ENCODE measurements around the gene SIX4.
"Not testable (repeated sequence)": the region's sequence is repeated elsewhere in the genome, so short reads cannot be mapped to it uniquely, and the experiment has no call there.

The SIX4 gene

DNA sequence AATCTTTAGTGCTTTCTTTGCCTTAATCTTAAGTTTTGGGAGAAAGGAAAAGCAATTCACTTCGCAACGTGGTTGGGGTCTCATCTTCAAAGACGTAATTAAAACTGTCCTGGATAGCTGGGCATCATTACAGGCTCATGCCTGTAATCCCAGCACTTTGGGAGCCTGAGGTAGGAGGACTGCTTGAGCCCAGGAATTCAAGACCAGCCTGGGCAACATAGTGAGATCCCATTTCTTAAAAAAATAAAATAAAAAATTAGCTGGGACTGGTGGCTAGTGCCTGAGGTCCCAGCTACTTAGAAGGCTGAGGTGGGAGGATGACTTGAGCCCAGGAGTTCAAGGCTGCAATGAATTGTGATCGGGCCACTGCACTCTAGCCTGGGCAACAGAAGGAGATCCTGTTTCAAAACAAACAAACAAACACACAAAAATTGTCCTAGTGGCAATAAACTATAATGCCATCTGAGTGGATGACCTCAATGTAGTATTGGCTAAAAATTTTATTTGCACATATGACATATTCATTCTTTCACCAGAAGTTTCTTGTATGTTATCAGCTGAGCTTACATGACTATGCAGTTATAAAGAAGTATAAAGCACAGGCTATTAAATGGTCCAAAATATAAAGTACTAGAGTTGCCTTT lies 8.8 kb upstream of the SIX4 start:
- no peak overlapping the region for H3K4me3 ChIP-seq
- DNase-seq (ENCODE audit: low read depth, low spot score), result no peak
- H3K9ac ChIP-seq (ENCODE audit: insufficient read length), result no peak overlapping the region
- H3K36me3 ChIP-seq (ENCODE audit: insufficient read depth, low read length), result no peaks in the 10 kb centered on the region
- no peaks in the 10 kb centered on the region for H3K9me3 ChIP-seq (ENCODE audit: low read depth, low read length)
- TF ChIP-seq POLR2AphosphoS5 (IDR thresholded peaks at IDR 0.05; ENCODE audit: borderline replicate concordance, low read depth, low read length) (no peak), FOXP2 (optimal IDR thresholded peaks at IDR 0.05; ENCODE audit: control extremely low read depth, extremely low read length, insufficient read depth) (no peak), EZH2 (IDR thresholded peaks at IDR 0.05) (no peak)
- H3K27ac ChIP-seq, result no peak overlapping the region

DNA sequence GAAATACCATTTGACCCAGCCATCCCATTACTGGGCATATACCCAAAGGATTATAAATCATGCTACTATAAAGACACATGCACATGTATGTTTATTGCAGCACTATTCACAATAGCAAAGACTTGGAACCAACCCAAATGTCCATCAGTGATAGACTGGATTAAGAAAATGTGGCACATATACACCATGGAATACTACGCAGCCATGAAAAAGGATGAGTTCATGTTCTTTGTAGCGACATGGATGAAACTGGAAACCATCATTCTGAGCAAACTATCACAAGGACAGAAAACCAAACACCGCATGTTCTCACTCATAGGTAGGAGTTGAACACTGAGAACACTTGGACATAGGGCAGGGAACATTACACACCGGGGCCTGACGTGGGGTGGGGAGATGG lies 7.1 kb upstream of the SIX4 start:
- not testable (repeated sequence) for H3K27ac ChIP-seq; H3K4me3 ChIP-seq; H3K36me3 ChIP-seq (ENCODE audit: insufficient read depth, low read length); DNase-seq (ENCODE audit: low read depth, low spot score); H3K9me3 ChIP-seq (ENCODE audit: low read depth, low read length); H3K9ac ChIP-seq (ENCODE audit: insufficient read length)

DNA sequence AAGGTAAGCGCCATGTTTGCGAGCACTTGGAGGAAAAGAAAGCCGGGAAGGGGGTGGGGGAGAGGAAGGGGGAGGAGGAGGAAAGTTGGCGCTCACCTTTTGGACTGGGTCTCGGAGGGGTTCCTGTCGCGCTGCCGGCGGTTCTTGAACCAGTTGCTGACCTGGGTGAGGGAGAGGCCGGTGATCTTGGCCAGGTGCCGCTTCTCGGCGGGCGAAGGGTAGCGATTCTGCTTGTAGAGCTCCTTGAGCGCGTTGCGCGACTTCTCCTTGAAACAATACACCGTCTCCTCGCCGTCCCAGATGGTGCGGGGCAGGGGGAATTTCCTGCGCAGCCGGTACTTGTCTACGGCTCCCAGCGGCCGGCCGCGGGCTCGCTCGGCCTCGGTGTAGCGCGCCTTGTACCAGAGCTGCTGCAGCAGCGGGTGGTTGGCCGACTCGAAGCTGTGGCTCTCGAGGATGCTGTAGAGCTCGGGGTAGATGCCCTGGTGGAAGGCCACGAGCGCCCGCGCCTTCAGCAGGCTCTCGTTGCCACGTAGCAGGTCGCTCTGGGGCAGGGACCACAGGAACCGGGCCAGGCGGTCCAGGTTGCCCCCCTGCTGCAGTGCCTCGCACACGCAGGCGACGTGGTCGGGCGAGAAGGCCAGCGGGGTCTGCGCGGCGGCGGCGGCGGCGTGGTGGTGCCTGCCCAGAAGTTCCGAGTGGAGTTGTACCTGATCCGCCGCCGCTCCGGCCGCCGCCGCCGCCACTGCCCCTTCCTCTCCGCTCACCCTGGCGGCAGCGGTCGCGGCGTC lies 840 bp downstream of the SIX4 start:
- no peaks in the 10 kb centered on the region for H3K9me3 ChIP-seq (ENCODE audit: low read depth, low read length)
- peaks cover 8% of the 10 kb centered on the region; the same call in 1 of the 2 replicates for H3K36me3 ChIP-seq (ENCODE audit: insufficient read depth, low read length)
- H3K4me3 ChIP-seq, result peak overlapping the region; percentile 87
- no peak overlapping the region for H3K27ac ChIP-seq
- no peak for DNase-seq (ENCODE audit: low read depth, low spot score)
- peak overlapping the region; percentile 80 for H3K9ac ChIP-seq (ENCODE audit: insufficient read length)
- TF ChIP-seq EZH2 (IDR thresholded peaks at IDR 0.05) (no peak), POLR2AphosphoS5 (IDR thresholded peaks at IDR 0.05; ENCODE audit: borderline replicate concordance, low read depth, low read length) (no peak), FOXP2 (optimal IDR thresholded peaks at IDR 0.05; ENCODE audit: control extremely low read depth, extremely low read length, insufficient read depth) (no peak)

DNA sequence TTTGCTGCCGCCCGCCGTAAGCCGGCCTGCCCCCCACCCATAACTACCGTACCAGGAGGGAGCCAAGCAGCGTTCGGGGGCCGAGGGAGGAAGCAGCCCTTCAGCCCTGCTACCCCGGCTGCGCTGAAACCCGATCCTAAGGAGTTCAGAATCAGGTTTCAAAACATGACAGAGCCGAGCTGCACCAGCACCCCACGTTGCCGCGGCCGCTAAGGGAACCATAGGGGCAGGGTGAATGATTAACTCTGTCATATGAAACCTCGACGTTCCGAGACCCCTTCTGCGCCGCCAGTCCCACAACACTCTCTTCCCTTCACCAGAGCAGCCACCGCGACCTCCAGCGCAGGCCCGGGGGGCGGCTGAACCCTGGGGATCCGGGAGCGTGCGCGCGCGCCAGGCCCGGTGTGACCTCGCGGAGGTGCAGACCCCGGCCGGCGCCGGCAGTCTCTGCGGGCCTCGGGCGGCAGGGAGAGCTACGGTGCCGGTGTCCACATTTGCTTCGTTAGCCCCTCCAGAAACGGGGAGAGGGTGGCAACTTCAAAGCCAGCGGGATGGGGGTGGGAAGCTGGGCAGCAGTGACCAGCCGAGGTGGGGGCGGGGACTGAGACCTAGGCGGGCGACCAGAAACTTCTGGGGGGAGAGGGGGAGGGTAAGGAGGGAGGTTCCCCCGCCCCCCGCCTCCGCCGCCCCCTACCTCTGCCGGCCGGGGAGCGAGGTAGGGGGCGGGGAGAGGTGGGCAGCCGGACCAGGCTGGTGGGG lies 1.6 kb downstream of the SIX4 start:
- H3K9ac ChIP-seq (ENCODE audit: insufficient read length), result peak overlapping the region; percentile 80
- H3K27ac ChIP-seq, result no peak overlapping the region

DNA sequence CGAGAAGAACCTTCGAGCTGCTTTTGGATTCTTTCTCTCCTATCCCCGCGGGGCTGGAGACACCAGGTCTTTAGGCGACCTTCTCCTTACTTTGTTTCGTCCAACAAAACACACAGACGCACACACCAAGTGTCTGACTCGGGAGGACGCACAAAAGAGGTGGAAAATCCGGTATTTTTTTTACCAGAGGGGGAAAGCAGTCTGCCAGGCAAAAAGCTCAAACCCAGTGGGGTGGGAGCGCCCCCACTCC lies 2.1 kb downstream of the SIX4 start:
- no peak for DNase-seq (ENCODE audit: low read depth, low spot score)

More for the DNA sequence above, 1.6 kb downstream of the SIX4 start:
- no peak for TF ChIP-seq FOXP2 (optimal IDR thresholded peaks at IDR 0.05; ENCODE audit: control extremely low read depth, extremely low read length, insufficient read depth)
- peak overlapping the region; percentile 87 for H3K4me3 ChIP-seq
- H3K36me3 ChIP-seq (ENCODE audit: insufficient read depth, low read length), result peaks cover 8% of the 10 kb centered on the region; the same call in 1 of the 2 replicates
- no peak for DNase-seq (ENCODE audit: low read depth, low spot score)
- H3K9me3 ChIP-seq (ENCODE audit: low read depth, low read length), result no peaks in the 10 kb centered on the region

DNA sequence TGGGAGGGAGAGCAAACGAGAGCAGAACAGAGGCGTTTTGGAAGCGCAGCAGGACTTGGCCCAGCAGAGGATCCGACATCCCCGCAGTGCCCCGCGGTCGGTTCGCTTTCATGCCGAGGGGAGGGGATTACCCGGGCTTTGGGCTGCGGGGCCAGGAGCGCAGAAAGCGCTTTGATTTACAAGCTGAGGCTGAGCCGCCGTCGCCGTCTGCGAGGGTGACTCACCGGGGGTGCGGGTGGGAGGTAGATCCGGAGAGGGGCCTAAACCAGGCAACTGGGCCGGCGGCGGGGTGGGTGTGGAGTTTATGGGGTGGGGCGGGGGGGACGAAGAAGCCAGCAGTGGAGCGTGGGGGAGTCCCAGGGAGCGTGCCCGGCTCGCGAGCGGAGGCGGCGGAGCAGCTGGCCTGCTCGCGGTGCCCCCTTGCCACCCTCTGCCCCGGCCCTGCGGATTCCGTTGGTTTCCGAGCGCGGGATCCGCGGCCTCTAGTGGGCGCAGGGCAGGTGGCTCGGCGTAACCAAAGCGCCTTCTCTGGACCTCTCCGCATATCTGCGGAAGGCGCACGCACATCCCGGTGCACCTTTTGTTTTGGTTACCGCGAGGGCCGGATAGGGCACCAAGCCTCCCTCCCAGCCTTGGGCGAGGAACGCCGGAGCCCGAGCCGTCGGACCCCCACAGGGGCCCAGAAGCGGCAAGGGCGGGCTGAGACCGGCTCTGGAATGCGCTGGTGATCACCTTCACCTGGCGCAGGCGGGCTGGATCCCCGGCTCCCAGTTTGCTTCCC lies 2.6 kb downstream of the SIX4 start:
- Histone ChIP-seq H3K9me3 (ENCODE audit: low read depth, low read length) (no peaks in the 10 kb centered on the region), H3K9ac (ENCODE audit: insufficient read length) (peak overlapping the region; percentile 80), H3K36me3 (ENCODE audit: insufficient read depth, low read length) (peaks cover 8% of the 10 kb centered on the region; the same call in 1 of the 2 replicates), H3K27ac (no peak overlapping the region), H3K4me3 (peak overlapping the region; percentile 87)
- DNase-seq (ENCODE audit: low read depth, low spot score), result no peak
- TF ChIP-seq POLR2AphosphoS5 (IDR thresholded peaks at IDR 0.05; ENCODE audit: borderline replicate concordance, low read depth, low read length), result no peak
- no peak for TF ChIP-seq EZH2 (IDR thresholded peaks at IDR 0.05)
- no peak for TF ChIP-seq FOXP2 (optimal IDR thresholded peaks at IDR 0.05; ENCODE audit: control extremely low read depth, extremely low read length, insufficient read depth)

More for the DNA sequence above, 2.1 kb downstream of the SIX4 start:
- H3K27ac ChIP-seq, result no peak overlapping the region
- peak overlapping the region; percentile 87 for H3K4me3 ChIP-seq
- TF ChIP-seq FOXP2 (optimal IDR thresholded peaks at IDR 0.05; ENCODE audit: control extremely low read depth, extremely low read length, insufficient read depth) (no peak), EZH2 (IDR thresholded peaks at IDR 0.05) (no peak), POLR2AphosphoS5 (IDR thresholded peaks at IDR 0.05; ENCODE audit: borderline replicate concordance, low read depth, low read length) (no peak)
- H3K9ac ChIP-seq (ENCODE audit: insufficient read length), result peak overlapping the region; percentile 80
- H3K9me3 ChIP-seq (ENCODE audit: low read depth, low read length), result no peaks in the 10 kb centered on the region
- peaks cover 8% of the 10 kb centered on the region; the same call in 1 of the 2 replicates for H3K36me3 ChIP-seq (ENCODE audit: insufficient read depth, low read length)

DNA sequence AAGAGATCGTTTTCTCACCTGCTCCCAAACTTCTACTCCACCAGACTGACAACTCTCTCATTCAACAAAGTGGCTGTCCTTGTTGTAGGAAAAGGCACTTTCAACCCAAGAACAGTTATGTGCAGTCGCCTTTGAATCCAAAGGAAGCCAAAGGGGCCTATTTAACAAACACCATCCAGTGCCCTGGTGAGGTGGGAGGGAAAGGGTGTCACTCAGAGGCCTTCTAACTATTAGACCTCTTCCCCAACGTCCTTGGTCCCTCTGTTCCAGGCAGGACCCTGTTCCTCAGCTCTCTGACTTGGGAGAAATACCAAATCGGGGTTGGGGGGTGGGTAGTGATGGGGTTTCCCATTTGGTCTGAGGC lies 3.2 kb downstream of the SIX4 start:
- no peaks in the 10 kb centered on the region for H3K9me3 ChIP-seq (ENCODE audit: low read depth, low read length)
- peaks cover 8% of the 10 kb centered on the region; the same call in 1 of the 2 replicates for H3K36me3 ChIP-seq (ENCODE audit: insufficient read depth, low read length)
- no peak overlapping the region for H3K27ac ChIP-seq
- TF ChIP-seq POLR2AphosphoS5 (IDR thresholded peaks at IDR 0.05; ENCODE audit: borderline replicate concordance, low read depth, low read length), result no peak
- TF ChIP-seq EZH2 (IDR thresholded peaks at IDR 0.05), result no peak
- no peak for TF ChIP-seq FOXP2 (optimal IDR thresholded peaks at IDR 0.05; ENCODE audit: control extremely low read depth, extremely low read length, insufficient read depth)
- no peak for DNase-seq (ENCODE audit: low read depth, low spot score)
- no peak overlapping the region for H3K9ac ChIP-seq (ENCODE audit: insufficient read length)
- no peak overlapping the region for H3K4me3 ChIP-seq

DNA sequence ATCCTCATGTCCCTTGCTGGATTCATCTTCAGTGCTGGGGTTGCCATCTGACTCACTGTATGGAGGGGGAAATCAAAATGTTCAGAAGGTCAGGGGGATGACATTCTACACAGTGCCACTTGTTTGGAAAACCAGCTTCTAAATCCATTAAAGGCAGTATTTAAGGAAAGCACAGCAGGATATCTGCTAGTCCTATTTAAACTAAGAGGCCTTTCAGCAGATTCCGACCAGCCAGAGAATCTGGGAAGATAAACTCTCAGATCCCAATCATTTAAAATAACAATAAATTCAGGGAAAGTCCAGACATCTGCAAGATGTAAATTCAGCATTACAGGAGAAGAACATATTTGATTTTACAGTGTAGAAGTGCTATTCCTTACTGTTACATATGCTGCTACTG lies 3.8 kb downstream of the SIX4 start:
- Histone ChIP-seq H3K36me3 (ENCODE audit: insufficient read depth, low read length) (peaks cover 8% of the 10 kb centered on the region; the same call in 1 of the 2 replicates), H3K4me3 (no peak overlapping the region), H3K9me3 (ENCODE audit: low read depth, low read length) (no peaks in the 10 kb centered on the region), H3K27ac (no peak overlapping the region), H3K9ac (ENCODE audit: insufficient read length) (no peak overlapping the region)
- no peak for TF ChIP-seq EZH2 (IDR thresholded peaks at IDR 0.05)
- TF ChIP-seq POLR2AphosphoS5 (IDR thresholded peaks at IDR 0.05; ENCODE audit: borderline replicate concordance, low read depth, low read length), result no peak
- TF ChIP-seq FOXP2 (optimal IDR thresholded peaks at IDR 0.05; ENCODE audit: control extremely low read depth, extremely low read length, insufficient read depth), result no peak
- no peak for DNase-seq (ENCODE audit: low read depth, low spot score)

Measured in SK-N-MC (cell line).